Activated naive CD4-positive, alpha-beta T cell treated with Interleukin-2 at 50 U/mL for 16 hours (primary cell): ENCODE results near the gene CHCHD6.

Experiments
- DNase-seq: peaks from one replicate; pipeline ENCODE4 v3.0.0-alpha.2; 2020

The CHCHD6 gene

DNA sequence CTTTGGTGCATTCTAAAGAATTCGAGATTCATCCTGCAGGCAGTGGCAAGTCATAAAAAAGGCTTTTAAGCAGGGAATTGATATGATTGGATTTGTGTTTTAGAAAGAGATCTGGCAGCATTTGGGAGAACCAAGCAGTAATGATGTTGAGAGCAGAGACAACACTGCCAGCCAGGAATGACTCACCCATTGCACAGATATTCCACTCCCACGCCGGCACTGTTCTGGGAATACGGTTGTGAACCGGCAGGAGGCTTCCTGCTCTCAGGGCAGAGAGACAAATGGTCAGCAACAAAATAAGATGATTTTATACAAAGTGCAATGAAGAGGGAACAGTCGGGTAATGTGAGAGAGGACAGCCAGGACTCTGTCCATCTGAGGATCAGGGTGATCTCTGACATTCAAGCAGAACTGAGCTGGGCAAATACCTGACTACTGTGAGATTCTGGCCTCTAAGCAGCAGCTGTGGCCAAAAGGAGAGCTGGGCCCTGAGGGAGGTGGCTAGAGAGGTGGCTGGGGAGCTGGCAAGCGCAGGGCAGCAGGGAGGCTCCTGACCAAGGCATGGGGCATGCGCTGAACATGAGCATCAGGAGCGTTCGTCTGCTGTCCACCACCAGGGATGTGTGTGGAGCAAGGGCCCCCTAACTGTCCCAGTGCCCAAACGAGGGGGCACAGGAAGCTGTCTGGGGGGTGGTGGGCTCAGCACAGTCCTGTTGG is 222.8 kb downstream of the CHCHD6 start:
- no peak for DNase-seq

DNA sequence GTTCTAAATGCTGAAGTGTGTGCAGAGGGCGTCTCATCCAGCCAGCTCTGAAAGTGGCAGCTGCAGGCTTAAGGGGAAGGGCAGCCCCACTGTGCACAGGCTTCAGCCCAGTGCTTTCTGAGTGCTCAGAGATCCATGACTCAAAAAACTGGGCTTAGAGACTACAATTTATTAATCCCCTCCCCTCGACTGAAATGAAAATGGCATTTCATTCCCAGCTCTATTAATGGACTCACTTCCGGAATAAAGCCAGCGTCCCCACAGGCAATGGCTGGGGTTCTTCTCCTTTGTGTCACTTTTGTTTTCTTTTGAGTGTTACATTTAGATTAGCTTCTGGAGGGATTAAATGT is 223.3 kb downstream of the CHCHD6 start:
- no peak for DNase-seq

DNA sequence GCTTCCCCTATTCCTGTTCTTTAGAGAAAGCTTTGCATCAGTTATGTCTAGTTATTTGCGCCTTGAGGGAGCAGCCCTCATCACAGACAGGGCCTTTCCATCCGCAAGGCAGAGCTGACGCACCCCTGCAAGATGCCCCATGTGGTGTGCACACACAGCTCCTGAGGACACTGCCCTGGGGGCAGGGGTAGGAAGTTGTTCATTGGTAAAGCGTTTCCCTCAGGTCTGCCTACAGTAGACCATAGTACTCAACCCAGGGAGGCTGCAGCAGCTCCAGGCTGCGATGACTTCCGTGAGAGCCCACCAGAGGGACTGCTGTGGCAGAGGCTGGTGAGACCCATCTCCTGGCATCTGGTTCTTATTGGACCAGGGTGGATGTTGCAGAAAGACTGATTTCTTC is 223.8 kb downstream of the CHCHD6 start:
- no peak for DNase-seq

DNA sequence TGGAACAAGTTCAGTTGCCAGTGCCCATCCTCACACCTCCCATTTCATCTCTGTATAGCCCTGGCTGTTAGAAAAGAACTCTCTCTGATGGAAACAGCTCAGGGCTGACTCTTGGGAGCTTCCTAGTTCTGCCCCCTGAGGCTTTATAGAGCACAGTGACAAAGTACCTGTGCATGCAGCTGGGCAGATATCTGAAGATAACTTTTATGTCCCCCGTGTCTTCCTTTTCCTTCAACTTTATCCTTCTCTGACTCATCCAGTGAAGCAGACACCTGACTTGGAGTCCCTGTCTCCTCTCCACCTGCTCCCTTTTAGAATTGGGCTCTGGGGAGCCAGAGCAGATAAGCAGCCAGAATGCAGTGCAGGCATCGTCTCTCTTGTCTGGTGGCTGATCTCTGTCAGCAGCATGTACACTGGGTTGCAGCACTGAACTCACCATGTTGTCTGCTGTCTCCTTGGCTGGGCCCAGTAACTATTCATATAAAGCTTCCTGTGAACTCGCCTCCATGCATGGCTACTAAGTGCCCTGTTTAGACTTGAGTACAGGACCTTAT is 225.0 kb downstream of the CHCHD6 start:
- no peak for DNase-seq

DNA sequence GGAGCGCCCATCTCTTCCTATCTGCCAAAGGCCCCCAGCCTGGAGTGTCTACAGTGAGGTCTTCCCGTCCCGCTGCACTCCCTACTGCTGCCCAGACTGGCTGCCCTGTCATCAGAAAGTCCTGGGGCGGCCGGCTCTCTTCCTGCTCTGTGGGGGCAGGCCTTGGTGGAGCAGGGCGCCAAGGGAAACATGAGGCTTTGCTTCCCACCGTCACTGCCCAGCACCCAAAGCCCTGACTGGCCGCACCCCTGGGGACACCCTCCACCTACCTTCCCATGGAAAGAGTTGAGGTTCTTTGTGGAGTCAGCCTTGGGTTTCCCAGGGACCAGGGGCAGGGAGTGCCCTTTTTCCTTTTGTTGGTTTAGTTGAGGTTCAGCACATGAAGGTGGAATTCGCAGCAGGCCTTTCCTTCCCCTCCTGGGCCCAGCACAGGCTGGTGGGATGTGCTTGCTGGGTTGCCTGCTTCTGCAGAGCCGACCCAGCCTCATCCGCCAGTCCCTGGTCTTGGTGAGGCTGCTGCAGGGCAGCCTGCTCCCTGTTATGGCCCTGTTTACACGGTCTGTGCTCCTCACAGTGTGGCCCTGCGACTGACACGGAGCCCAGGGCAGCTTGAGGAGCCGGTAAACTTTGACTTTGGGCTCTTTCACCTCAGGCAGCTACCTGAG is 227.0 kb downstream of the CHCHD6 start:
- no peak for DNase-seq

DNA sequence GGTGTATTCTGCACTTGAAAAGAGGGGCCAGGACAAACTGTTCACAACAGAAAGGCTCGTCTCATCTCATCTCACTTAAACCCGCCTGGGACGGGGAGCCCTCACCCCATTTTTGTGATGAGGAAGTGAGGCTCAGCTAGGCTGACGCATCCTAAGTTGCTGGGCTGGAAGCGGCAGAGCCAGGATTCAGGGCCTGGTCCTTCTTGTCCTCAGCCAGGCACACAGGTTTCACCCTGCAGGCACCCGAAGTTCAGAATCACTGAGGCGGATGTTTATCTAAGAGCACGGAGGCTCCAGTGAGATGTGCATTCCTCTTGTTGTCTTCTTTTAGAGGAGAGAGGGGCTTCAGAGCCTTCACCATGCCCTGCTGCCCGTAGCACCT is 227.8 kb downstream of the CHCHD6 start:
- DNase-seq = no peak

DNA sequence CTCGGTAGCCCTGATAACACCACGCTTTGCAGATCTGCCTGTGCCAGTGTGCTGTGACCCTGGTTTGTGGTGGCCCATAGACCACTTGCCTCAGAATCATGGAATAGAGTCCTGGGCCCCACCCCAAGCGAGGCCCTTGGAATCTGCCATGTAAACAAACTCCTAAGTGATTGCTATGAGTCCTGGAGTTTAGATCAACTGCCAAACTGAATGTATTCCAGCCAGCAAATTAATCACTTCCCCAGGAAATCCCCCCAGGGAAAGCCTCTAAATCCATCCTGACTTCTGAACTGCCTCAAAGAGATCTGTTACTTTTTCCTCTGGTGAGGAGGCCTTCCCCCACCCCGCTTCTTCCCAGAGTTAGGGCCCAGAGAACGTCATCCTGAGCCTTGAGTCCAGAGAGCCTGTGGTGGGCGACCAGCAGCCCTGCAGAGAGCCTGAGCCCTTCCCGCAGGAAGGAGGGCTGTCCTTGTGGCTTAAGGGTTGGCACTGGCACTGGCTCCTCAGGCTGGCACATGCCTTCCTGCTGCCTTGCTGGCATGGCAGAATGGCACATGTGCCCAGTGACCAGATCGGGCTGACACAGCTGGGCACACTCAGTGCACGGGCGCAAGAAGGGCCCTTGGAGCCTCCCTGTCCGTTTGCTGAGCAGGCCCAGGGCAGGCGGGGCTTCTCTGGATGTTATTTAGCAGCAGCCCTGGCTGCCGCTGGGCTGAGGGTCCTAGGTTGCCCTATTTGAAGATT is 228.3 kb downstream of the CHCHD6 start:
- no peak for DNase-seq

DNA sequence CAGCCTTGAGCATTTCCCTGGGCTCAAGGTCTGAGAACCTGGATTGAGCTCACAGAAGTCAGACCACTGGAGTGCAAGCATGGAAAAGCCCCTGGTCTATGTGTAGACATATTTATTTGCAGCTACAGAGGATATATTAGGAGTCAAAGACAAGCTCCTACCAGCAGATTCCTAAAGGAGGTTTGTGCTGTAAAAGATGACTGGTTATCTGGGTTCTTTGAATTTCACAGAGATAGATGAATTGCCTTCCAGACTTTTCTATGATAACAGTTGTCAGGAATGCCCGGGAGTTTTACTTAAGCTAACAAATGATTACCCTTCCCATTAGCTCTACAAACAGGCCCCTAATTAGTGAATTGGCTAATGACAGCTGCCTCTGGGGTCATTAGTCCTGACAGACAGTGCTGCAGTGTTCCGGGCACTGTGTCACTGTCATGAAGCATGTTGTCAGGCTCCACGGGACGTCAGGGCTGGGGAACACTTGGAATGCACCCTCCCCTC is 230.0 kb downstream of the CHCHD6 start:
- no peak for DNase-seq

DNA sequence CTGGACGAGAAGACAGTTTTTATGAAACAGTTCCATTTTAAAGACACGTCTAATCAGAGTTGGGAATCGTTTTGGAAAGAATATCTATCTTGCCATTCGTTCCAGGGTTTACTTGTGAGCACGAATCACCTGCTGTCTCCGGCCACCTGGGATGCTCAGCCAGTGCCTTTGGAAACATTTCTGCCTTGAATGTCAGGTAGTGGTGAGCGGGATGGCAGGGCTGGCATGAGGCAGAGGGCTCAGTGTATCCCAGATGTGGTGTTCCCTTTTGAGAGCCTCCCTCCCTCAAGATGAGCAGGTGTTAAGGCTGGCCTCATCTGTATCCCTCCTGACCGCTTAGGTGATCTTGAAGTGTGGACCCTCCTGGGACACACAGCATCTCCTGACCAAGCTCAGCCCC is 231.0 kb downstream of the CHCHD6 start:
- DNase-seq = no peak

DNA sequence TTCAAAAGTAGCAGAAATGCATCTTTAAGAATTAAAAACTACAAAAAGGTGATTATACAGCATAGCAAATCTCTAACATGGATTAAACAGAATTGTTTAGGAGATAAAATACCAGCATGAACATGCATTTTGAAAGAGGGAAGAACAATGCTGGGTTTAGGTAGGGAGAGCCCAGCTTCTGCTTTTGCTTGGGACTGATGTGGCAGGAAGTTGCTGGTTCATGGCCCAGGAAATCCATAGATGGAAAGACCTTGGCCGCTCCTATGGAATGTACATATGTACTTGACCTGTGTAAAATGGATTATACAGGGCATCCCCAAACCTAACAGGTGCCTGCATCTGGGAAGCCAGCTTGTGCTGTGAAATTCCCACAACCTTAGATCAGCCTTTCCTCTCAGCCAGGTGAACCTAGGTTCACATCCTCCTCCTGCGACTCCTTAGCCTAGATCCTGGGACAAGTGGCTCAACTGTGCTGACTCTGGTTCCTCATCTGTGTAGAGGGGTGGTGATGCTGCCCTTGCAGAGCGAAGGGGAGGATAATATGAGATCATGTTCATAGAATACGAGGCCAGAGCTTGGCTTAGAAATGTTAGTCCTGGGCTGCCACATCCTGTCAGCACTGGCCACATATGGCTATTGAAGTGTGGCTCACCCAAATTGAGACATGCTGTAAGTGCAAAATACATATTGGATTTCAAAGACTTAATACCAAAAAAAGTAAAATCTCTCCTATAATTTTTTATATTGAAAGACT is 231.9 kb downstream of the CHCHD6 start:
- DNase-seq = no peak

DNA sequence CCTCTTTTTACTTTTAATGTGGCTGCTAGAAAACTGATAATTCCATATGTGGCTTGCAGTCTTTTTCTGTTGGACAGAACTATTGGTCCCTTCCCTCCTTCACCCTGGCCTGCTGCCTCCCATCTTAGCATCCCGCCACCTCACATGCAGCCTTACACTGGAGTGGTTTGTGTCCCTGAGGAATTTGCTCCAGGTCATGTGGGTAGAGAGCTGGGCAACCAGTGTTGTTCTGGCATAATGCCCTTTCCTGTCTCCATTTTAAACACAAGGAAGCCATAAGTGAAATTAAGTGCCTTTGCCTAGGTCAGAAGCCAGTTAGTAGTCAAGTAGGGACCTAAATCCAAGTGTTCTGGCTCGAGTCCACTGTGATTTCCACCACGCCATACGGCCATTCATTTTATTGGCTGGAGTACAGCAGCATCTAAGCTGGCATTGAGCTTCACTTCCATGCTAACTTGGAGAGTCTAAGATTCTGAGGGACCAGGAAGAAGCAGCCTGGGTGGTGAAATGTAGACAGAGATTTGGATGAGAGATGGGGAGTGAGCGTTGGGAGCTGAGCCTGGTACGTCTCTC is 232.9 kb downstream of the CHCHD6 start:
- DNase-seq = no peak

DNA sequence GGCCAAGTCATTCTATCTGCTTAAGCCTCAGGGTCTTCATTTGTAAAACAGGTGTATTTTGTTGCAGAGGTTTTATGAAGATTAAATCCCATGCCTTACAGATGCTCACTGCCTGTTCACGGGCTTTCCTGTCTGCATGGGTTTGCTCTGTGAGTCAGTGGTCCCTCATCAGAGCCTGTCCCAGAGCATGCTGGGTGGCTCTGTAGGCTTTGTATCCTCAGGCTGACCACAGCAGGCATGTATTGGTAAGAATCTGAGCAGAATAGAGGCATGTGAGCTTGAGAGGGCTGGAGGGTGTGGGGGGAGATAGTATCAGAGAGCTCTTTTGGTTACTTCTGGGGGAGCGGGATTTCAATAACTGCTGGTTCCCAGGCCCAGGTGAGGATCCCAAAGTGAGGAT is 233.5 kb downstream of the CHCHD6 start:
- no peak for DNase-seq

DNA sequence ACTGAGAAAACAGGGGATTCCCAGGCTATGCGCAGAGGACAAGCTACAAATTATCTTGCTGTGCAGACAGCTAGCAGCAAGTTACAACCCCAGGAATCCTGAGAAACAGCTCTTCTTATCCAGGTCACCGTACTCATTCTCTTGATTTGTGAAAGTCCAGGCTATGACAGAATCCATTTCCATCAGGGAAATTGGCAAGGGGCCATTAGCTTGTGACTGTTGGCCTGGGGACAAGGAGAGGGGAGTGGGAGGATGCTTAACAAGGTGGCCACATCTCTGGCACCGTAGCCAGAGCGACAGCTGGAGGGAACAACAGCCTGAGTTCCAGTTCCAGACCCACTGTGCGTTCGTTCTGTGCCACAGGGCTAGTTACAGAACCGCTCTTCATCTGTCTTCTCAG is 233.9 kb downstream of the CHCHD6 start:
- DNase-seq = no peak

DNA sequence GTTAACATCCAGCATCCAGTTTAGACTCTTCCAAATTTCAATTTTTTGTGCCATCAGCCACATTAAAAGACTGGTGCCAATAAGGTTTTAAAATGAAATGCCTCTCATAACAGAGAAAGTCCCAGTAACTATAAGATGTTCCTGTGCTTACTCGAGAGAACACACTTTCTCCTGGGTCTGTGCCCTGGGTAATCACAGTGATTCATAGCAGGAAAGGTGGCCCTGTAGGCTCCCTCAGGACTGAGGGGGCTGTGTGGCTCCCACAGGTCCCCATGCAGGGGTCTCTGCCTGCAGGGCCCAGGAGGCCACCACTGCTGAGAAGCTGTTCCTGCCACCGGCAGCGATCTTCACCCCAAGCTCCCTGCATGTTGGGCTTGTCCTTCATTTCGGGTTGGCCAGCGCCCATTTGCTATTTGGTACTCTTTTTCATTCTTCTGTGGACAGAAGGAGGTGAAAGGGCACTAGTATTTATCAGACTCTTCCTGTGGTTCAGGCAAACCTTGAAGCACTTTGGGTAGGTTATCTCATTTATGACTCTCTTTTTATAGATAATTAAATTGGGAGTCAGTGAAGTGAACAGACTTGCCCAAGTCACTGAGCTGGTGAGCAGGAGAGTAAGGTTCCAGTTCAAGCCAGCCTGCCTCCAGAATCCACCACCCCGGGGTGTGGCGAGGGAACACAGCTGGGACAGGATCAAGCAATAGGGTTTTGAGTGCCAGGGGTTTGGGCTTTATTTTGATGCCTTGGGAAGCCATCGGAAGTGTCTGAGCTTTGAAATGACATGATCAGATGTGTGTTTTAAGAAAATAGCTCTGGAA is 234.7 kb downstream of the CHCHD6 start:
- DNase-seq = no peak

DNA sequence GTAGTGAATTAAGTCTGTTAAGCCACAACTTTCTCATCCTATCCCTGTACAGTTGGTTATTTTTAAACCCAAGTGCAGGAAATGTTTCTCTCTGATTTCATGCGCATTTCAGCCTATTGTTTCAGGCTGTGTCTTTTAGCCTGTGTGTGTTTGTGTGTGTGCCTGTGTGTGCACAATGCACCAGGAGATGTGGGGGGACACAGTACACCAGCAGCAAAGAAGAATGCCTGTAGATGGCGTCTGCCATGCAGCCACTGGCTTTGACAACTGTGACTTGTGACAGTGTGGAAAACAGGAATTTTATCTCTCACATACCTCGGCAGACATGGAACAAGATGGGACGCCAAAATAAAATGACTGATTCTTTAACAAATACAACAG is 235.3 kb downstream of the CHCHD6 start:
- DNase-seq = no peak

DNA sequence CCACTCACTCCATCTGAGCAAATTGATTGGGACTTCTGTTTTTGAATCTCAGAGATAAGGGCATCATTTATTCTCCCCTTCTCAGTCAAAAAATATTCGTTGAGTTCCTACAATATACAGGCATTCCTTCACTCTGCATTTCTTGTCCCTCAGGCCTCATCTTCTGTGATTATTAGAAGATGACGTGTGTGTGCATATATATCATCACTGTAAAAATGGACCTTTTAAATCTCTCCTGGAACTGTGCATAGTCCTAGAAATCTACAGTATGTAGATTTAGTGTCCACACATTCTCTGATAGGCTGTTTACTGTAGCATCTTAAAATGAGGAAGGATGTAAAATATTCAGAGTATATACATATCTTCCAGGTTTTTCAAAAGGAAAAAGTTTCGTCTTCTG is 235.7 kb downstream of the CHCHD6 start:
- no peak for DNase-seq

DNA sequence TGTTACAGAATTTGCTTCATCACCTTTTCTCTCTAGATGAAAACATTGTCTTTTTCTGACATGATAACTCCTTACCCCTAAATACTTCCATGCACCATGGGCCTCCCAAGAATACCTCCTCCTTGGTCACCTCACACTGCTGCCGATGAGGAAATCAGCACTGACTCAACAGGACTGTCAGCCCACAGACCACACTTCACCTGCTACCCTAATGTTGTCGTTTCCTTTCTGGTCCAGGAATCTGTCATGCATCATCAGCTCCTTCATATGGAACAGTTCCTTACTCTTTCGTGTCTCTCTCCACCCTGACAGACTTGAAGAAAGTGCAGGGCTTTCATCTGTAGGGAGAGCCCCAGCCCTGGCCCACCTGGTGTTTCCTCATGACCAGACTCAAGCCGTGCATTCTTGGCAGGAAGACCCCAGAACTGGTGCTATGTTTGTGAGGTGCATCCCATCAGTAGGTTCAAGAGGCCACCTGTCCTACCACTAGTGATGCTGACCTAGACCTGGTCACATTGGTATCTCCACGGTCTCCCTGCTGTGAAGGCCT is 237.8 kb downstream of the CHCHD6 start:
- DNase-seq = no peak

DNA sequence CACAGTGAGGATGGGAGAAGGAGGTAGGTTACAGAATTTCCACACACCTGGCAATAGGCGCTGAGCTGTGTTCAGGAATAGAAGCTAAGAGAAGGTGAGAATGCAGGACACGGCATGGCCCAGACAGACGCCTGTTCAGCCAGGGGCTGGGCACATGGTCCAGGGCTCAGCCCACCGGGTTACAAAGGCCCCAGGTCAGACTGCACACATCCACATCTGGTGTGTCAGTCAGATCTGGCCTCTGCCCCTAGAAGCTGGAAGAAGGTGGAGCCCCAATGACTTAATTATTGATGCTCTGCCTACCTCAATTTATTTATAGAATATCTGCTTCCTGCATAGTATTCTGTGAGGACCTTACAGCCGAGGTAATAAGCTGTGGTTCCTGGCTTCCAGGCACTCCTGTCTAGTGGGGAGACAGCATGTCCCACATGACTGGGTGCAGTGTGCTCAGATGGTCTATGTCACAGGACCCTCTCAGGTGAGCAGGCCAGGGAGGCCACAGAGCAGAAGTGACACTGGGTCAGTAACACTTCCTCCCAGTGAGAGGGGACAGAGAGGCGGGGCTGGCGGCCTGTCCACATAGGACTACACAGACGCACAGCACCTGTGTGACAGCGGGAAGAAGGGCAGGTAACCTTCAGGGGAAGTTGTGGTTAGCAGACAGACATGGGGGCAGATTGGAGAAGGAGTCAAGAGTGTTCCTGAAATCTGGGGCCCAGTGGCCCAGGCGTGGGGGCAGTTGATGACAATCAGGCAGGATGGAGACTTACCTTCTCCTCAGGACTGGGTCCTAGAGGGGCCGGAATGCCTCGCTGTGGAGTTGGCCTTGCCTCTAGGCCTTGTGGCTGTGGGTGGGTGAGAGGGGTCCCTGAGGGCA is 240.3 kb downstream of the CHCHD6 start:
- no peak for DNase-seq

DNA sequence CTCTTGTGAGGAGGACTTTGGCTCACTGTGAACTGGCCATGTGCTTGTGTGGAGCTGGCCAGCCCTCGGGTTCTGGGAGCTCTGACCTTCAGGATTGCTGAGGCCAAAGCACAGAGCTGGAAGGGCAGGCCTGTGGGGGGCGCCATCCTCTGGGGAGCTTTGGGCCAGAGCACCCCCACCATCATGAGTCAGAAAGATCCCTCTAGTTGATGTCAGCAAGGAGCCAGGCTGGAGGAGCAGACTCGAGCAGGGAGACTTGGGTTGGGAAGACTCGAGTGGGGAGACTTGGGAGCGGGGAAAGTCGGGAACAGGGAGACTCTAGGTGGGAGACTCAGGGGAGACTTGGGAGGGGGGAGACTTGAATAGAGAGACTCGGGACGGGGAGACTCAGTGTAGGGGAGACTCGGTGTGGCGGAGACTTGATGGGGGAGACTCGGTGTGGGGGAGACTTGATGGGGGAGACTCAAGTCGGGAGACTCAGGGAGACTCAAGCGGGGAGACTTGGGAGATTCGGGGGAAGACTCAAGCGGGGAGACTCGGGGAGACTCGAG is 241.2 kb downstream of the CHCHD6 start:
- DNase-seq = no peak

DNA sequence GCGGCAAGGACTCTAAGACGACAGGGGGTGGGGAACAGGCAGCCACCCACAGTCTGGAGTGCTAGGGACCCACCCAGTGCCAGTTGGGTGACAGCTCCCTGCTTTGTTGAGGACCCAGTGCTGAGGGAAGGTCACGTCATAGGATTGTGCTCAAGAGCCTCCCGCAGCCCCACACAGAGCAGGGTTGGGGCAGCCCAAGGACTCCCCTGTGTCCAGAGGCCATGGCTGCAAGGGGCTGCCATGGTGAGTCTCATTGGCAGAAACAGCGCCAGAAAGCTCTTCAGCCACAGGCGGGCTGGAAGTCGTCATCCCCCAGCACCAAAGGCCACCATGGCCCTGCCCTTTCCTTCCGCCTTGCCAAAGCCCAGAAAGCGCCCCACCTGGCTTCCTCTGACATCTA is 241.9 kb downstream of the CHCHD6 start:
- DNase-seq = no peak
